ENCODE results near the gene ASGR1.

The ASGR1 gene

GRCh38 chr17:7156342-7156940 is 22.7 kb downstream of the ASGR1 start:
- H2AFZ ChIP-seq (ENCODE audit: insufficient read depth, low read length, poor library complexity), result no peak overlapping the region
- H4K12ac ChIP-seq (ENCODE audit: low read depth, low read length), result no peak overlapping the region
- no peaks in the 10 kb centered on the region for H3K36me3 ChIP-seq (ENCODE audit: control insufficient read depth in 1 of 2, insufficient read depth in 2 of 2, low read length in 2 of 2)
- H3K4me3 ChIP-seq (ENCODE audit: low read depth, low read length), result no peak overlapping the region
- H3K9ac ChIP-seq (ENCODE audit: low read length), result no peak overlapping the region
- H3K23ac ChIP-seq (ENCODE audit: low read length), result no peak overlapping the region
- no peak overlapping the region for H2AK5ac ChIP-seq (ENCODE audit: low read length)
- no peak overlapping the region for H4K8ac ChIP-seq (ENCODE audit: low read depth, low read length)
- H3K79me2 ChIP-seq (ENCODE audit: control insufficient read depth, insufficient read depth, low read length, poor library complexity), result no peaks in the 10 kb centered on the region
- H3K27me3 ChIP-seq (ENCODE audit: insufficient read depth, low read length), result no peaks in the 10 kb centered on the region
- WGBS (ENCODE audit: extremely low coverage, insufficient coverage, insufficient read length), result no CpG with 5 or more reads among the region's 10 CpGs
- DNase-seq, result no peak
- H3K4me1 ChIP-seq (ENCODE audit: control insufficient read depth in 1 of 2, insufficient read depth in 2 of 2, low read length in 2 of 2), result no peaks in the 10 kb centered on the region
- H2BK120ac ChIP-seq (ENCODE audit: insufficient read depth, low read length, poor library complexity), result no peak overlapping the region
- no peaks in the 10 kb centered on the region for H3K9me3 ChIP-seq (ENCODE audit: insufficient read depth, low read depth, low read length)
- no peak overlapping the region for H2BK12ac ChIP-seq (ENCODE audit: low read length)
- H3K79me1 ChIP-seq (ENCODE audit: low read length), result no peaks in the 10 kb centered on the region
- no peak overlapping the region for H3K27ac ChIP-seq (ENCODE audit: low read depth, low read length)
- H2BK5ac ChIP-seq (ENCODE audit: low read depth, low read length, poor library complexity), result no peak overlapping the region
- no peak overlapping the region for H3K14ac ChIP-seq (ENCODE audit: low read length)
- H4K91ac ChIP-seq (ENCODE audit: low read depth, low read length), result no peak overlapping the region
- H3K18ac ChIP-seq (ENCODE audit: low read length), result no peak overlapping the region
- no peak overlapping the region for H3K4ac ChIP-seq (ENCODE audit: low read depth, low read length)
- no peak overlapping the region for H3K4me2 ChIP-seq (ENCODE audit: low read length)

DNA sequence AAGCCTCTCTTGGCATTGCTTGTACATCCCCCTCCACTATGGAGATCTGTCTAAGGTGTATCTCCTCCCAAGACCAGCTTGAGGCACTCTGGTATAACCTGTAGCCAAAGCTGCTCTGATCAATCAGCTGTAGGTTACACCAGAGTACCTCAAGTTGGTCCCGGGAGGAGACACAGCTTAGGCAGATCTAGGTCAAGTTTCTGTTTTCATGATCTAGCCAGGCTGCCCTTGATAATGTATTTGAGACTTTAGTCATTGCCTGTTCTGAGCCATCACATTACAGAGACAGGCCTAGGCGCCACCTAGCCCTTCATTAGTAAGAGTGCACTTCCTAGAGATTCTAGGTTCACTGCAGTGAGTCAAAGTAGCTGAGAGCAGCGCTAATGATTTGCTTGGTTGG is 31.4 kb downstream of the ASGR1 start:
- no peaks in the 10 kb centered on the region for H3K79me1 ChIP-seq (ENCODE audit: low read length)
- no peak overlapping the region for H2BK120ac ChIP-seq (ENCODE audit: insufficient read depth, low read length, poor library complexity)
- no peak overlapping the region for H2AFZ ChIP-seq (ENCODE audit: insufficient read depth, low read length, poor library complexity)
- H3K4me1 ChIP-seq (ENCODE audit: control insufficient read depth in 1 of 2, insufficient read depth in 2 of 2, low read length in 2 of 2), result peaks cover 3 to 4% of the 10 kb centered on the region in 2 experiments
- WGBS (ENCODE audit: extremely low coverage, insufficient coverage, insufficient read length), result no CpG with 5 or more reads among the region's 3 CpGs
- no peak overlapping the region for H4K91ac ChIP-seq (ENCODE audit: low read depth, low read length)
- H3K4me2 ChIP-seq (ENCODE audit: low read length), result no peak overlapping the region
- H2AK5ac ChIP-seq (ENCODE audit: low read length), result no peak overlapping the region
- no peaks in the 10 kb centered on the region for H3K27me3 ChIP-seq (ENCODE audit: insufficient read depth, low read length)
- H4K12ac ChIP-seq (ENCODE audit: low read depth, low read length), result no peak overlapping the region
- H2BK5ac ChIP-seq (ENCODE audit: low read depth, low read length, poor library complexity), result no peak overlapping the region
- no peaks in the 10 kb centered on the region for H3K36me3 ChIP-seq (ENCODE audit: control insufficient read depth in 1 of 2, insufficient read depth in 2 of 2, low read length in 2 of 2)
- no peak overlapping the region for H3K18ac ChIP-seq (ENCODE audit: low read length)
- H3K23ac ChIP-seq (ENCODE audit: low read length), result no peak overlapping the region
- H3K14ac ChIP-seq (ENCODE audit: low read length), result no peak overlapping the region
- H3K9ac ChIP-seq (ENCODE audit: low read length), result no peak overlapping the region
- H3K9me3 ChIP-seq (ENCODE audit: insufficient read depth, low read depth, low read length), result no peaks in the 10 kb centered on the region
- DNase-seq, result no peak
- H4K8ac ChIP-seq (ENCODE audit: low read depth, low read length), result no peak overlapping the region
- H3K79me2 ChIP-seq (ENCODE audit: control insufficient read depth, insufficient read depth, low read length, poor library complexity), result no peaks in the 10 kb centered on the region
- H3K27ac ChIP-seq (ENCODE audit: low read depth, low read length), result no peak overlapping the region
- H3K4me3 ChIP-seq (ENCODE audit: low read depth, low read length), result no peak overlapping the region
- no peak overlapping the region for H2BK12ac ChIP-seq (ENCODE audit: low read length)
- H3K4ac ChIP-seq (ENCODE audit: low read depth, low read length), result no peak overlapping the region

DNA sequence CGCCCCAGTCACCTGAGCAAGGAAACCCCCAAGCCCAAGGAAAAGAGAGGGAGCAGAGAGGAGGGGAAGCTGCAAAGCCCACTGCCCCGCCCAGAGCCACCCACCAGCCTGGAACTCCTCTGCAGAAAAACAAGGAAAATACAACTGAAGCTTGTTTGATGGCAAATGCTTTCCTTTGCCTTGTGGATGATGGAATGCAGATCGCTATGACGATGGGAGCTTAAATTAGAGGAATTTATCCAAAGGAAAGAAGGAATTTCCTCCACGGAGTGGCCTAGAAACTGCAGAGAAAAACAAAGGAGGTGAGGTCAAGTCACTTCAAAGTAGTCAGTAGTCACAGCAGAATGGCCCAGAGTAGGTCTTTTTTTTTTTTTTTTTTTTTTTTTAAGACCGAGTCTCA is 33.1 kb downstream of the ASGR1 start:
- Histone ChIP-seq H3K79me1 (ENCODE audit: low read length) (peaks cover 3% of the 10 kb centered on the region), H3K14ac (ENCODE audit: low read length) (no peak overlapping the region), H3K23ac (ENCODE audit: low read length) (no peak overlapping the region), H2BK5ac (ENCODE audit: low read depth, low read length, poor library complexity) (peak overlapping the region; percentile 35), H3K79me2 (ENCODE audit: control insufficient read depth, insufficient read depth, low read length, poor library complexity) (peaks cover 2% of the 10 kb centered on the region), H3K9me3 (ENCODE audit: insufficient read depth, low read depth, low read length) (no peaks in the 10 kb centered on the region), H4K91ac (ENCODE audit: low read depth, low read length) (no peak overlapping the region), H2AFZ (ENCODE audit: insufficient read depth, low read length, poor library complexity) (no peak overlapping the region), H3K4me3 (ENCODE audit: low read depth, low read length) (no peak overlapping the region), H3K36me3 (ENCODE audit: control insufficient read depth in 1 of 2, insufficient read depth in 2 of 2, low read length in 2 of 2) (no peaks in the 10 kb centered on the region), H4K12ac (ENCODE audit: low read depth, low read length) (no peak overlapping the region), H4K8ac (ENCODE audit: low read depth, low read length) (no peak overlapping the region), H2BK120ac (ENCODE audit: insufficient read depth, low read length, poor library complexity) (no peak overlapping the region), H3K27me3 (ENCODE audit: insufficient read depth, low read length) (no peaks in the 10 kb centered on the region), H3K9ac (ENCODE audit: low read length) (no peak overlapping the region), H3K4me1 (ENCODE audit: control insufficient read depth in 1 of 2, insufficient read depth in 2 of 2, low read length in 2 of 2) (peaks cover 9% of the 10 kb centered on the region in 2 experiments), H3K4ac (ENCODE audit: low read depth, low read length) (no peak overlapping the region), H3K27ac (ENCODE audit: low read depth, low read length) (peak overlapping the region; percentile 12), H3K4me2 (ENCODE audit: low read length) (no peak overlapping the region), H2AK5ac (ENCODE audit: low read length) (no peak overlapping the region), H3K18ac (ENCODE audit: low read length) (peak overlapping the region; percentile 68), H2BK12ac (ENCODE audit: low read length) (no peak overlapping the region)
- DNase-seq, result peak in 1 of 2 donors; percentile 53
- WGBS (ENCODE audit: extremely low coverage, insufficient coverage, insufficient read length), result no CpG with 5 or more reads among the region's 6 CpGs

- H2BK120ac ChIP-seq (ENCODE audit: insufficient read depth, low read length, poor library complexity), result no peak overlapping the region
- H2AFZ ChIP-seq (ENCODE audit: insufficient read depth, low read length, poor library complexity), result no peak overlapping the region
- H4K8ac ChIP-seq (ENCODE audit: low read depth, low read length), result no peak overlapping the region
- H3K4me1 ChIP-seq (ENCODE audit: control insufficient read depth in 1 of 2, insufficient read depth in 2 of 2, low read length in 2 of 2), result peaks cover 12 to 17% of the 10 kb centered on the region in 2 experiments
- no peak overlapping the region for H2BK12ac ChIP-seq (ENCODE audit: low read length)
- no peak overlapping the region for H3K18ac ChIP-seq (ENCODE audit: low read length)
- no peaks in the 10 kb centered on the region for H3K27me3 ChIP-seq (ENCODE audit: insufficient read depth, low read length)
- H4K12ac ChIP-seq (ENCODE audit: low read depth, low read length), result no peak overlapping the region
- no peak overlapping the region for H3K23ac ChIP-seq (ENCODE audit: low read length)
- H3K4ac ChIP-seq (ENCODE audit: low read depth, low read length), result no peak overlapping the region
- H3K79me2 ChIP-seq (ENCODE audit: control insufficient read depth, insufficient read depth, low read length, poor library complexity), result peaks cover 2% of the 10 kb centered on the region
- H3K9ac ChIP-seq (ENCODE audit: low read length), result no peak overlapping the region
- H4K91ac ChIP-seq (ENCODE audit: low read depth, low read length), result no peak overlapping the region
- no peak overlapping the region for H3K4me2 ChIP-seq (ENCODE audit: low read length)
- no peak overlapping the region for H2BK5ac ChIP-seq (ENCODE audit: low read depth, low read length, poor library complexity)
- no peak overlapping the region for H2AK5ac ChIP-seq (ENCODE audit: low read length)
- no peak overlapping the region for H3K14ac ChIP-seq (ENCODE audit: low read length)
- no peaks in the 10 kb centered on the region for H3K36me3 ChIP-seq (ENCODE audit: control insufficient read depth in 1 of 2, insufficient read depth in 2 of 2, low read length in 2 of 2)
- H3K27ac ChIP-seq (ENCODE audit: low read depth, low read length), result no peak overlapping the region
- no peak overlapping the region for H3K4me3 ChIP-seq (ENCODE audit: low read depth, low read length)
- no CpG with 5 or more reads among the region's 11 CpGs for WGBS (ENCODE audit: extremely low coverage, insufficient coverage, insufficient read length)
- no peak for DNase-seq
- peaks cover 11% of the 10 kb centered on the region for H3K79me1 ChIP-seq (ENCODE audit: low read length)
- no peaks in the 10 kb centered on the region for H3K9me3 ChIP-seq (ENCODE audit: insufficient read depth, low read depth, low read length)
Observed at GRCh38 chr17:7144213-7144612, 35.0 kb downstream of the ASGR1 start.

Data from trophoblast cell (in vitro differentiated cells and primary cell).